Left ventricle myocardium inferior (tissue), 1 donor: ENCODE measurements around the gene MEA1. TPM values are rescaled to one million over a fixed set of nuclear protein-coding genes. Genes with fewer than 3 reads are reported as not detected.
A peak's percentile ranks its signal among the peaks of the same experiment; 100 is the strongest.

Source experiments
- DNase-seq: peaks from one replicate; pipeline ENCODE4 v3.0.0-alpha.2; 2020
- H3K27ac ChIP-seq: fragments of 200-600 bp; replicated peaks from 2 replicates; pipeline ENCODE4 v1.8.0; 2021
- H3K27me3 ChIP-seq: fragments of 200-600 bp; 2 replicates; pipeline ENCODE4 v1.8.0; 2021; ENCODE audit warnings: low read depth
- H3K36me3 ChIP-seq: fragments of 200-600 bp; 2 replicates; pipeline ENCODE4 v1.8.0; 2021
- H3K4me1 ChIP-seq: fragments of 200-600 bp; 2 replicates; pipeline ENCODE4 v1.8.0; 2021
- H3K4me3 ChIP-seq: fragments of 200-600 bp; 2 replicates; pipeline ENCODE4 v1.8.0; 2021; ENCODE audit warnings: mild to moderate bottlenecking, moderate library complexity
- H3K9me3 ChIP-seq: fragments of 200-600 bp; replicated peaks from 2 replicates; pipeline ENCODE4 v1.8.0; 2021
- intact Hi-C: fragments of 100-400 bp; cut with micrococcal nuclease; formaldehyde crosslinking; loops from one replicate; pipeline ENCODE4 v1.11.0; 2022
- total RNA-seq: library from RNA; stranded (reverse); fragmentation: NEBNext Ultra II Directional; extraction: Animal tissue kit (Norgen Biotek cat#: 25700); gene quantifications from one replicate; pipeline ENCODE4 v1.2.1, GENCODE V29; 2021
- TF ChIP-seq, protein P1 (sequence below): fragments of 200-600 bp; IDR thresholded peaks from 2 replicates; pipeline ENCODE4 v1.8.0; 2021; ENCODE audit warnings: antibody characterized with exemption, mild to moderate bottlenecking, borderline replicate concordance
- donor health status: DM: no; HTN: yes; CAD: no; lungs with severe emphysema.

The MEA1 gene
- total RNA-seq, 1 donor from 2014 or later: 32.6 TPM

DNA sequence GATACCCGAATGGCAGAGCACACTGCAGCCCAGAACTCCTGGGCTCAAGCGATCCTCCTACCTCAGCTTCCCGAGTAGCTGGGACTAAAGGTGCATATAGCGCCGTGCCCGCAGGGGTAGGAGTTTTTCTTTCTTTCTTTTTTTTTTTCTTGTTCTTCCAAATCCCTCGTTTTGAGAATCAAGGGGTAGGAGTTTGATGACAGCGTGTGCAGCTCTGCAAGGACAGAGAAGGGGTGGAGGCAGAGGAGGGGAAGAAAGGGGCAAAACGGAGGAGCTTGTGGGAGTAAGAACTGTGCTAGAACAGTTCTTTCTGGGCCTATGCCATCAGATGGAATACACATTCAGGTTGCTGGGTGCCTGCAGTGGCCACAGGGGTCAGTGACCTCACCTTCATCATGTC lies 23.0 kb upstream of the MEA1 start:
- no peaks in the 10 kb centered on the region for H3K27me3 ChIP-seq
- DNase-seq: no peak
- TF ChIP-seq, protein P1, sequence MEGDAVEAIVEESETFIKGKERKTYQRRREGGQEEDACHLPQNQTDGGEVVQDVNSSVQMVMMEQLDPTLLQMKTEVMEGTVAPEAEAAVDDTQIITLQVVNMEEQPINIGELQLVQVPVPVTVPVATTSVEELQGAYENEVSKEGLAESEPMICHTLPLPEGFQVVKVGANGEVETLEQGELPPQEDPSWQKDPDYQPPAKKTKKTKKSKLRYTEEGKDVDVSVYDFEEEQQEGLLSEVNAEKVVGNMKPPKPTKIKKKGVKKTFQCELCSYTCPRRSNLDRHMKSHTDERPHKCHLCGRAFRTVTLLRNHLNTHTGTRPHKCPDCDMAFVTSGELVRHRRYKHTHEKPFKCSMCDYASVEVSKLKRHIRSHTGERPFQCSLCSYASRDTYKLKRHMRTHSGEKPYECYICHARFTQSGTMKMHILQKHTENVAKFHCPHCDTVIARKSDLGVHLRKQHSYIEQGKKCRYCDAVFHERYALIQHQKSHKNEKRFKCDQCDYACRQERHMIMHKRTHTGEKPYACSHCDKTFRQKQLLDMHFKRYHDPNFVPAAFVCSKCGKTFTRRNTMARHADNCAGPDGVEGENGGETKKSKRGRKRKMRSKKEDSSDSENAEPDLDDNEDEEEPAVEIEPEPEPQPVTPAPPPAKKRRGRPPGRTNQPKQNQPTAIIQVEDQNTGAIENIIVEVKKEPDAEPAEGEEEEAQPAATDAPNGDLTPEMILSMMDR: no peak
- intact Hi-C loops: no loop called here
- peaks cover 27% of the 10 kb centered on the region for H3K4me1 ChIP-seq
- H3K27ac ChIP-seq: peak overlapping the region; percentile 83
- H3K9me3 ChIP-seq: no peaks in the 10 kb centered on the region
- peaks cover 38% of the 10 kb centered on the region for H3K36me3 ChIP-seq
- H3K4me3 ChIP-seq: no peak overlapping the region

DNA sequence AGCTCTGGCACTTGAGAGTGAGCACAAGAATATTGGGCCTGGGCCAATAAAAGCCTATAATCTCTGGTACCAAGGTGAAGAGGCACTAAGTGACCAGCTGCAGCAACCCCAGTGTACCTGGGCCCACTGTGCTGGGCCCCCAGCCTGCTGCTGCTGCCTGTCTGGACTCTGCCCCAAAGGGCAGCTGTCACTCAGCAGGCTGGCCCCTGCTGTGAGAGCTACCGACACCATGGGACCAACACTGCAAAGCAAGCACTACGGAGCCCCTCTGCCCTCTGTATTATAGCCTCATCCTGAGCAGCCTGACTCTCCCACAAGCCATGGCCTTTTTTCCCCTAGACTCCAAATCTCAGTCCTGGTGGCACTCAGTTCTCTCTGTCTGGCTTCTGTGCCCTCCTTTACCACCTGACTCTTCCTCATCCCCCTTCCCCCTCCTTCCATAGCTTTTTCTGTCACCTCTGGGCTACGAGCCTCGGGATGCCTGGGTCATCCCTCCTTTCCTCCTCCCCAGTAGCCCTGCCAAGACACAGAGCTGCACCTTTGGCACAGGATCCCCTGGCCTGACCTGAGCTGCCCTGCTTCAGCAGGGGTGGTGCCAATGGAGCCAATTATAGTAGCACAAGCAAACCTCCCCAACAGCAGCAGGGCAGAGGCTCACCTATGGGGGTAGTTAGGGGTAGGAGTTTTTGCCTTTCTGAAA lies 21.9 kb upstream of the MEA1 start:
- no peak overlapping the region for H3K4me3 ChIP-seq
- TF ChIP-seq, protein P1: peak; percentile 21
- intact Hi-C loops: no loop called here
- peak overlapping the region; percentile 83 for H3K27ac ChIP-seq
- DNase-seq: peak; percentile 73
- H3K36me3 ChIP-seq: peaks cover 42% of the 10 kb centered on the region
- H3K9me3 ChIP-seq: no peaks in the 10 kb centered on the region
- peaks cover 27% of the 10 kb centered on the region for H3K4me1 ChIP-seq
- no peaks in the 10 kb centered on the region for H3K27me3 ChIP-seq

DNA sequence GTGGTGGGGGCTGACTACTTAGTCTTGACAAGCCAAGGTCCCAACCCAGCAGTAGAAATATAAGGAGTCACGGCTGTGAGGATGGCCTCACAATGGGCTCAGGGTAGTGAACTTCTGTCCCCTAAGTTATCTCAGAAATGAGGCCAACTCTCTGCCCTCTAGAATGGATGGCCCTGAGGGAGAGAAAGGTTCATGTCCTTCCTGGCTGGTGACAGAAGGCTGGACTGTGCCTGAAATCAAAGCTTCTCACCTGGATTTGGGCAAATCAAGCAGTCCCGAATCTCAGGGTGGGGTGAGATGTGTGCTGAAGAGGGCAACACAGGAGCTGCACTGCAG lies 20.4 kb upstream of the MEA1 start:
- TF ChIP-seq, protein P1: no peak
- intact Hi-C loops: no loop called here
- Histone ChIP-seq H3K36me3 (peaks cover 49% of the 10 kb centered on the region), H3K27me3 (no peaks in the 10 kb centered on the region), H3K4me1 (peaks cover 27% of the 10 kb centered on the region), H3K4me3 (no peak overlapping the region), H3K27ac (no peak overlapping the region), H3K9me3 (no peaks in the 10 kb centered on the region)
- no peak for DNase-seq

DNA sequence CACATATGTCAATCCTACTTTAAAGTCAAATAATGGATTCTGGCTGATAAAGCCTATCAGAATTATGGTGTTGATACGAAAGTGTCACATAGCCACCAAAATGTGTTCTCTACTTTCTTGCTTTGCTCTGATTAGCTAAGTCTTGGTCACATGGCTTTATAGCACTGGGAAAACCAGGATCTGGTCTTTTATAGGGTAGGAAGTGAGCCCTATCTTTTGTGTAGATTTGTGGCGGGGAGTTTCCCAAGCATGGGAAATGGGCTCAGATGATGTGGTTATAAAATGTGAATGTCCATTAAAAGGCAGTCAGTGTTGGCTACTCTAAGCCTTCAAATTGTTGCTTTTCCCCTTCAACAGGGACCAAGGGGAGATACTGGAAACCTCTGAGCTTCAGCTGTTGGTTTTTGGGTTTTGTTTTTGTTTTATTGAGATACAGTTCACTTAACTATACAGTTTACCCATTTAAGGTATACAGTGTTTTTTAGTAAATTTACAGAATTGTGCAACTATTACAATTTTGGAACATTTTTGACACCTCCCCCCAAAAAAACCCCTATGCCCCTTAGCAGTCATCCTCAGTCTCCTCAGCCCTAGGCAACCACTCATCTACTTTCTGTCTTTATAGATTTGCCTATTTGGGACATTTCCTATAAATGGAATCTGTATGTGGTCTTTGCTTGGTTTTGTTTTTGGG lies 19.9 kb upstream of the MEA1 start:
- Histone ChIP-seq H3K4me3 (no peak overlapping the region), H3K4me1 (peaks cover 27% of the 10 kb centered on the region), H3K27me3 (no peaks in the 10 kb centered on the region), H3K9me3 (no peaks in the 10 kb centered on the region), H3K36me3 (peaks cover 49% of the 10 kb centered on the region), H3K27ac (no peak overlapping the region)
- TF ChIP-seq, protein P1: no peak
- no peak for DNase-seq
- intact Hi-C loops: no loop called here

DNA sequence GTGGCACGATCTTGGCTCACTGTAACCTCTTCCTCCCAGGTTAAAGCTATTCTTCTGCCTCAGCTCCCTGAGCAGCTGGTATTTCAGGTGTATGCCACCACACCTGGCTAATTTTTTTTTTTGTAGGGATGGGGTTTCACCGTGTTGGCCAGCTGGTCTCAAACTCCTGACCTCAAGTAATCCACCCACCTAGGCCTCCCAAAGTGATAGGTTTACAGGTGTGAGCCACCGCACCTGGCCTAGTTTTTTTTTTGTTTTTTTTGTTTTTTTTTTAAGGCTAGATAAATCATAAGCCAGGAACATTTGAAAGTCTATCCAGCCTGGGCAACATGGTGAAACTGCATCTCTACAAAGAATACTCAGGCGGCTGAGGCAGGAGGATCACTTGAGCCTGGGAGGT lies 18.6 kb upstream of the MEA1 start:
- Histone ChIP-seq H3K4me3 (no peak overlapping the region), H3K27me3 (no peaks in the 10 kb centered on the region), H3K4me1 (peaks cover 21% of the 10 kb centered on the region), H3K9me3 (no peaks in the 10 kb centered on the region), H3K36me3 (peaks cover 47% of the 10 kb centered on the region), H3K27ac (no peak overlapping the region)
- intact Hi-C loops: no loop called here
- TF ChIP-seq, protein P1: no peak
- no peak for DNase-seq
